ENCODE results near the gene BTAF1.

GRCh38 chr10:91978585-91978984 lies 55.0 kb downstream of the BTAF1 start:
- no peak for TF ChIP-seq CTCF (IDR thresholded peaks at IDR 0.05)
- TF ChIP-seq POLR2A (IDR thresholded peaks at IDR 0.05), result no peak
